Uterus (tissue), 4 donors: ENCODE results near the gene FRK. TPM values are rescaled to one million over a fixed set of nuclear protein-coding genes. Genes with fewer than 3 reads are reported as not detected.

Source experiments
- DNase-seq, 2 donors: peaks; one replicate each; pipeline ENCODE4 v3.0.0-alpha.2; 2019 to 2020
- H3K27ac ChIP-seq, 2 donors: fragments of 200-600 bp; sonication (generic); 1 replicate in 1 of 2; 2 replicates in 1 of 2; pipeline ENCODE4 v1.5.1; 2016 to 2018
- H3K27me3 ChIP-seq, 2 donors: fragments of 200-600 bp; sonication (generic); one replicate each; pipeline ENCODE4 v1.5.1; 2018 to 2019; ENCODE audit warnings: control low read depth in 1 of 2
- H3K36me3 ChIP-seq, 2 donors: fragments of 200-600 bp; sonication (generic); one replicate each; pipeline ENCODE4 v1.5.1; 2019; ENCODE audit warnings: control low read depth in 1 of 2
- H3K4me1 ChIP-seq, 2 donors: fragments of 200-600 bp; sonication (generic); one replicate each; pipeline ENCODE4 v1.5.1; 2018 to 2019; ENCODE audit warnings: control low read depth in 1 of 2
- H3K4me3 ChIP-seq, 2 donors: fragments of 200-600 bp; sonication (generic); 1 replicate in 1 of 2; 2 replicates in 1 of 2; pipeline ENCODE4 v1.5.1; 2018 to 2019; ENCODE audit warnings: mild to moderate bottlenecking in 1 of 2
- H3K9me3 ChIP-seq, 2 donors: fragments of 200-600 bp; sonication (generic); one replicate each; pipeline ENCODE4 v1.5.1; 2019; ENCODE audit warnings: control low read depth in 1 of 2
- CTCF ChIP-seq, 4 experiments: fragments of 200-600 bp in 2 of 4; fragments of 450-650 bp in 2 of 4; sonication (generic) in 2 of 4; IDR thresholded peaks; one replicate each; pipeline ENCODE4 v1.5.1; 2016 to 2019; ENCODE audit warnings: antibody characterized with exemption in 4 of 4, mild to moderate bottlenecking in 2 of 4, moderate library complexity in 1 of 4
- POLR2A ChIP-seq, 2 donors: fragments of 450-650 bp; IDR thresholded peaks; one replicate each; pipeline ENCODE4 v1.6.1; 2016; ENCODE audit warnings: antibody characterized with exemption in 2 of 2, mild to moderate bottlenecking in 1 of 2, moderate library complexity in 1 of 2
- intact Hi-C: fragments of 100-400 bp; cut with DNase I; formaldehyde crosslinking; loops from one replicate; pipeline ENCODE4 v1.15.1; 2023; ENCODE audit warnings: low total_unique reads
- total RNA-seq, 4 donors: library from RNA; depleted of rRNA in 3 of 4; stranded (reverse); fragments of >200 nt in 3 of 4; gene quantifications; one replicate each; pipeline versions ENCODE4 v1.1.0 to v1.2.4, GENCODE V29; 2014 to 2023
- donor health status: DM: yes; HTN: yes; CAD: no.

The FRK gene
- total RNA-seq, 4 donors from 2014 or later, result 1.8 to 8.2 (median 2.3) TPM

DNA sequence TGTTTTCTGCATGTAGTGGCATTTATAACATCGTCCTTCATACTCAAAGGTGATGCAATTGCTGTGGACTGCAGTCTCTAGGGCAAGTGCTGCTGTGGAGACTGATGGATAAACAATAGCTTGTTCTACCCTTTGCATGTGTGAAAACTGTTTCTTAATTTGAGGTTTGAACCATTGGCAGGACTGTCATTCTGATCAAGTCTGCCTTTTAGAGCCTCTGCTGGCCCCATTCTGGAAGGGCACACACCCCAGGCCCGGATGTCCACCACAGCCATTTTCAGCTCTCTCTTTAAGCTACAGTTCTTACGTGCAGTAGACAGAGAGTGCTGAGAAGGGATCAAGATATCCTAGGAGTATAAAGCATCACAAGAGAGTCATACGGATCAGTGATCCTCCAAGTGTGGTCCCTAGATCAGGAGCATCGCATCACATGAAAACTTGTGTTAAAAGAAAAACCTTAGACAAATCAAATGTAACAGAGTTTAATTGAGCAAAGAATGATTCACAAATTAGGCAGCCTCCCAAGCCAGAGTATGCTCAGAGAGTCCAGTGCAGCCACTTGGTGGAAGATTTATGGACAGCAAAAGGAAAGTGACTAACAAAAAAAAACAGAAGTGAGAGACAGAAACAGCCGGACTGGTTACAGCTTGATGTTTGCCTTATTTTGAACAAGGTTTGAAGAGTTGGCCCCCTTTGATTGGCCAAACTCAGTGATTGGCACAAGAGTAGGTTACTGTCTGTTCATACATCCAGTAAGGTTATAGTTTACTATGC, 52.0 kb downstream of the FRK start:
- TF ChIP-seq CTCF (IDR thresholded peaks at IDR 0.05), result no peak
- TF ChIP-seq POLR2A (IDR thresholded peaks at IDR 0.05), result no peak
- Histone ChIP-seq H3K36me3 (no peaks in the 10 kb centered on the region), H3K4me1 (no peaks in the 10 kb centered on the region), H3K27me3 (no peaks in the 10 kb centered on the region), H3K27ac (peak overlapping the region; percentile 37 to 39), H3K9me3 (no peaks in the 10 kb centered on the region), H3K4me3 (no peak overlapping the region)
- intact Hi-C loops, result no loop called here
- DNase-seq, result no peak

GRCh38 chr6:116004841-116005815, 55.6 kb downstream of the FRK start:
- intact Hi-C loops, result no loop called here
- H3K4me1 ChIP-seq, result no peaks in the 10 kb centered on the region
- H3K9me3 ChIP-seq, result no peaks in the 10 kb centered on the region
- H3K27ac ChIP-seq, result no peak overlapping the region
- TF ChIP-seq CTCF (IDR thresholded peaks at IDR 0.05), result no peak
- no peaks in the 10 kb centered on the region for H3K36me3 ChIP-seq
- no peak overlapping the region for H3K4me3 ChIP-seq
- DNase-seq, result no peak
- H3K27me3 ChIP-seq, result no peaks in the 10 kb centered on the region

DNA sequence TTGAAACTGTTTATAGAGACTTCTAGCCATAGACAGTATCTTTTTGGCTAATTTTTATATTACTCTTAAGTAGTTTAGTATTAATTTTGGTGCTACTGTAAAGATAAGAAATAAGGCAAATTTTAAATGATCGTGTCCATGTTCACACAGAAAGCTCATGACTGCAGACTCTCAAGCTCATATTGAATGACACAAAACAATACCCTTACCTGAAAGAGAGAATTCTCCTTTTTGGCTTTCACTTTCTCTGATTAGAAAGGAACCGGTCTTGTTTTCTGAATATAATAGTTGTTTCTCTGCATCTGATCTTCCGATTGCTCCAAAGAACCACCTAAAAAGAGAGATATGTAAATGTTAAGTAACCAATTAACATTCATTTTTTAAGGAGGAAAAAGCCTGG, 57.0 kb downstream of the FRK start:
- no peak overlapping the region for H3K4me3 ChIP-seq
- H3K9me3 ChIP-seq, result no peaks in the 10 kb centered on the region
- H3K4me1 ChIP-seq, result no peaks in the 10 kb centered on the region
- no peaks in the 10 kb centered on the region for H3K36me3 ChIP-seq
- H3K27me3 ChIP-seq, result no peaks in the 10 kb centered on the region
- TF ChIP-seq POLR2A (IDR thresholded peaks at IDR 0.05), result no peak
- no peak for TF ChIP-seq CTCF (IDR thresholded peaks at IDR 0.05)
- intact Hi-C loops, result no loop called here
- DNase-seq, result no peak
- H3K27ac ChIP-seq, result no peak overlapping the region

- Histone ChIP-seq H3K4me1 (no peaks in the 10 kb centered on the region), H3K36me3 (no peaks in the 10 kb centered on the region), H3K9me3 (no peaks in the 10 kb centered on the region), H3K27me3 (no peaks in the 10 kb centered on the region), H3K27ac (no peak overlapping the region), H3K4me3 (no peak overlapping the region)
- no peak for DNase-seq
- TF ChIP-seq POLR2A (IDR thresholded peaks at IDR 0.05) (no peak), CTCF (IDR thresholded peaks at IDR 0.05) (no peak)
- intact Hi-C loops, result no loop called here
These were observed 57.9 kb downstream of the FRK start for GRCh38 chr6:116002756-116003155.

DNA sequence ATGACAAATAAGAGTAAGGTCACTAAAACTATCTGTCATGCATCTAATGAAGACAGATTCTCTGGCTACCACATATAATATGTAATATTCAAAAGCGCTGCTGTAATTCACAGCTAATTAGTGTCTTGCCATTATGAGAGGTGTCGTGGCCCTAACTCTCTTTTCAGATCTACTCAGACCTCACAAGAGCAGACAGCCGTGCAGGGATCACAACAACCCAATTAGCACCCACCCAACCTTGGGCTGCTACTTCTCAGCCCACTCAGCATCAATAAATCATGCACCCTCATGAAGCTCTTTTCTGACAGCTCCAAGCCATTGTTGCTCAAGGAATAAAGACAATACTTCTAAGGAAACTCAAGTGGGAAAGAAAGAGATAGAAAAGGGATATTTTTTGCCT, 61.5 kb downstream of the FRK start:
- DNase-seq, result no peak
- no peaks in the 10 kb centered on the region for H3K36me3 ChIP-seq
- intact Hi-C loops, result no loop called here
- H3K27ac ChIP-seq, result no peak overlapping the region
- no peaks in the 10 kb centered on the region for H3K4me1 ChIP-seq
- H3K9me3 ChIP-seq, result no peaks in the 10 kb centered on the region
- no peak for TF ChIP-seq CTCF (IDR thresholded peaks at IDR 0.05)
- no peak for TF ChIP-seq POLR2A (IDR thresholded peaks at IDR 0.05)
- H3K4me3 ChIP-seq, result no peak overlapping the region
- no peaks in the 10 kb centered on the region for H3K27me3 ChIP-seq
